Activated CD4-positive, alpha-beta T cell treated with anti-CD3 and anti-CD28 coated beads, Interleukin-2, amount 50 U/mL, for 4 hours (primary cell): ENCODE measurements around the gene TPK1.
A peak's percentile ranks its signal among the peaks of the same experiment; 100 is the strongest.
"Not testable (repeated sequence)": the region's sequence is repeated elsewhere in the genome, so short reads cannot be mapped to it uniquely, and the experiment has no call there.

Experiments
- DNase-seq, 2 experiments: peaks; one replicate each; pipeline ENCODE4 v3.0.0-alpha.2; 2020

TPK1 gene

GRCh38 chr7:144776447-144776846 is 59.4 kb downstream of the TPK1 start:
- DNase-seq = no peak

DNA sequence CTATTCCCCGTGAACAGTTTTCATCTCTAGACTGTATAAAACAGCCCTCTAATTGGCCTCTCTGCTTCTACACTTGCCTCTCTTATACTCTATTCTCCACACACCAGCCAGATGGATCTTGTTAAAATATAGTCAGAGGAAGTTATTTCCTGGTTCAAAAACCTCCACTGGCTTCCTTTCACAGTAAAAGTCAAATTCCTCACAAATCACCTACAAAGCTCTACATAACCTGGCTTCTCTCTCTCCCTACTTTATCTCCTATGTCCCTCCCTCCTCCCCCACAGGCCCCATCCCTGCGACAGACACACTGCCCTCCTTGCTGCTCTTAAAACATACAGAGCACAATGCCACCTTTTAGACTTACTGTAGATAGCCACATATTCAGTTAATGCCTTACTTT is 60.1 kb downstream of the TPK1 start:
- DNase-seq = no peak

GRCh38 chr7:144771927-144772326 is 63.9 kb downstream of the TPK1 start:
- no peak for DNase-seq

DNA sequence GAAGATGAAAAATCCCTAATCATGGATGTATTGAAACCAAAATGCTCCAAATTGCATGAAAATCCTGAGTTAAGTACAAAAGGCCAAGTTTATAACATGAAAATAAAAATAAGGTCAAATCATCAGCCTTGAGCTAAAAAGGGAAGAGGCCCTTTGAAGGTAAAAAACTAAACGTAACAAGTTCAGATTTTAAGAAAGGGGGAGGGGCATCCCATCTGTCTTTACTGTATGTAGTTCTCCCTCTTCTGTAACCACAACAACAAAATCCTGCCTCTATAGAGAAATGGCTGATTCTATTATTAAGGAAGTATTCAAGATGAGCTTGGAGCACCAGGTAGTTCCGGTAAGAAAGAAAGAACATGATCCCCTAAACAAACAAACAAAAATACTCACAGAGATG is 64.7 kb downstream of the TPK1 start:
- no peak for DNase-seq

GRCh38 chr7:144769352-144769751 is 66.5 kb downstream of the TPK1 start:
- DNase-seq = no peak

DNA sequence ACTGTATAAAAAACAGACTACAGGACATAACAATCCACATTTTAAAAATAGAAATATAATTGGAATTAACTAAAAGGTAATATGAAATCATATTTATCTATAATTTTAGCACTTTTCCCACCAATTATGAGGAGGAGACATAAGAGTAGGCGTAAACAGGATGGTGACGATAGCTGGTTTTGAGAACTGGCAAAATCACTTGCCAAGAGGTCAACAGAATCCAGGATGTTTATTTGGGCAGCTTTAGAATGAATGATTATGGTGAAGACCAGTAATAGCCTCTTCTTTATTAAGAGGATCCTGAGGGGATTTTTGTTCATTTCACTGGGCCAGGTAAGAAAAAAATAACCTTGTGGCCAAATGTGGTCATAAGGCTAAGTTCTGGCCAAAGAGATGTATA is 67.2 kb downstream of the TPK1 start:
- no peak for DNase-seq

GRCh38 chr7:144763291-144763690 is 72.6 kb downstream of the TPK1 start:
- no peak for DNase-seq

DNA sequence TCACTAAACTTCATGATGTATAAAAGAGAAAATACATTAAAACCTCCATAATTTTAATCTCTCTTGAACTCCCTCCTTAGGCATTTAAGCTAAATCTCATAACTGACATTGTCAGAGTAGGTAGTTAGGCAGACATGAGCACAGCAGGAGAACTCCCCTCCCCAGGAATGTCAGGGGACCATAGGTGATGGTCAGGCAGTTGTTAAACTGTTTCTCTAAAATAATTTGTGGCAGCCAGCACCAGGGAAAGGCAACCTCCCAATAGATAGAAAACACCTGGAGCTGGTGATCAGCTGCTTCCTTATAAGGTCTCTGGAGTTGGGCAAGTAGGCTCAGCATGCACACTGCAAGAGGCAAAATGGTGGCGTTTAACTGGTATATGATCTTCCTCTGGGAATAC is 73.0 kb downstream of the TPK1 start:
- DNase-seq = no peak

DNA sequence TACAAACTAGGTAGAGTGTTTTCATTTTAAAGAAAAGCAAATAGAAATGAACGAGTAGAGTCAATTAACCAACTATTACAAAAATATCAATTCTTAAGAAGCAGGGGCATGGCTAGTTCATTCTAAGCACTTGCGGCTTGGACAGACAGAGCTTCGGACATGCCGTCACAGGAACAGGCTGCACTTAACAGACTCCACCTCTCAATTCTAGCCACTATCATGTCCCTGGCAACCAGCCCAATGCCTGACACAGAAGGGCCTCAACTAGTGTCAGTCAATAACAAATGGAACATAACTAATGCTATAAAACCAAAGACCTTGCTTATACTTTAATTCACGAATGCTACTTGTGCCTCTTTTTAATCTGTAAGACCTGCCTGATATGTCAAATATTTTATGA is 74.4 kb downstream of the TPK1 start:
- no peak for DNase-seq

DNA sequence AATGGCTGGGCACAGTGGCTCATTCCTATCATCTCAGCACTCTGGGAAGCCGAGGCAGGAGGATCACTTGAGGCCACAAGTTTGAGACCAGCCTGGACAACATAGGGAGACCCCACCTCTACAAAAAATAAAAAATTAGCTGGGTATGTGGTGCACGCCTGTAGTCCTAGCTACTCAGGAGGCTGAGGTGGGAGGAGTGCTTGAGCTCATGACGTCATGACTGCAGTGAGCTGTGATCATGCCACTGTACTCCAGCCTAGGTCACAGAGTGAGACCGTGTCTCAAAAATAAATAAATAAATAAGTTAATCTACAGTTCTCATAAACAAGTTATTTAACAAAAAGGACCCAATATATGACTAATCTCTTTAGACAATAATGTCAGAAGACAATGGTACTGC is 76.2 kb downstream of the TPK1 start:
- DNase-seq = no peak

GRCh38 chr7:144747936-144748335 is 87.9 kb downstream of the TPK1 start:
- no peak for DNase-seq

DNA sequence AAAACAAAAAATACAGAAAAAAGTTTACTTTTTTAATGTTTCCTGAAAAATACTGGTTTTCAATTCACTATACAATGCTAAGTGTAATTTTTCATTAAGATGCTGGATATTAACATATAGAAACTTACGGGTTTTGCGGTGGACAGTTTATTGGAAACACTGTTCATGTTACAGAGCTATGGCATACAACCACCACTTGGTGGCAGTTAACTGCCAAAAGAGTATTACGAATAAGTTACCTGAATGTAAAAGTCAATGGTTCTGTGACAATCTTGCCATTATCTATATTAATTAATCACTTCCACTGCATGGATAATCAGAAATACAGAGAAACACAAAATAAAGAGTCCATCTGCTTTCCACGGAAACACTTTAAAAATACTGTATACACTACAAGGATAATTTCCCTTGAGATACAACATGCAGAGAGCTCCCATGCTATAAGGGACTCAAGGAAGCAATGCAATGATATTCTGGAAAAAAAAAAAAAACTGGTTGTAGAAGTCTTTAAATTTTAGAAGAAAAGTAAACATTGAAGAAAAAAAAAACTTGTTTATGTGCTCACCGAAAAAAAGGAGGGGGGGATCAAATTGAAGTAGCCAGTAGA is 97.0 kb downstream of the TPK1 start:
- DNase-seq = peak in 1 of 2 experiments; percentile 6

- DNase-seq = no peak
These were observed 97.7 kb downstream of the TPK1 start for GRCh38 chr7:144738146-144738545.

DNA sequence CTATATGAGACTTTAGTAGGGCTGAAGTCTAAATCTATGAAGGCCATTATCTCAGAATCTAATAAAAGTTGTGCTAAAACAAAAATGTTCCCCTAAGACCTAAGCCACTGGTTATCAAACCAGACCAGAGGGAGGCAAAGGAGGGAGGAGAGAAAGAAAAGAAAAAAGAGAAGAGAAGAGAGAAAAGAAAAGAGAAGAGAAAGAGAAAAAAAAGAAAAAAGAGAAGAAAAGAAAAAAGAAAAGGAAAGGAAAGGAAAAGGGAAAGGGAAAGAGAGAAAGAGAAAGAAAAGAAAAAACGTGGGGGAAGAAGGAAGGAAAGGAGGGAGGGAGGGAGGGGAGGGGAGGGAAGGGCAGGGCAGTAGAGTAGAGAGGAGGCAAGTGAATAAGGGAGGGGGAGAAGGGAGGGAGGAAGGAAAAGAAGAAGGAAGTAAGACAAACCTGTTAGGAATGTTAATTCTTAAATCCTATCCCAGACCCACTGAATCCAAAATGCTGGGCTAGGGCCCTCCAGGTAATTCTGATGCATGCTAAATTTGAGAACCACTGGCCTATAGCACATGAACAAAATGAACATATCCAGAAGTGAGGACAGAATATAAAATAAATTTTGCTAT is 98.9 kb downstream of the TPK1 start:
- DNase-seq = no peak

GRCh38 chr7:144735505-144736276 is 100.2 kb downstream of the TPK1 start:
- DNase-seq = no peak

- no peak for DNase-seq
These were observed 104.0 kb downstream of the TPK1 start for GRCh38 chr7:144731661-144732351.

DNA sequence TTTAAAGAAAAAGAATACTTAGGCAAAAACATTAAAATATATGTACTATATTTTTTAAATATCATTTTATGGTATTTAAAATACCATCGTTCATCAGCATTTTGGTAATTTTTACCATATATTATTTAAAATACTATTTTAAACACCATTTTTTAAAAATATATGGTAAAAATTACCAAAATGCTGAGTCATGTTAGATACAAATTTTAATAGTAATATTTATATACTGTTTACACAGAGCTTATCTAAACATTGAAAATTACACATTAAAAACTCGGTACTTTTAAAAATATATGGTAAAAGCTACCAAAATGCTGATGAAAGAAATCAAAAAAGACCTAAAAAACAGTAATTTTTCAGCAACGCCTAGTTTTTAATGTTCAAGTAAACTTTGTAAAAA is 105.6 kb downstream of the TPK1 start:
- DNase-seq = no peak

GRCh38 chr7:144729226-144729625 is 106.6 kb downstream of the TPK1 start:
- no peak for DNase-seq

DNA sequence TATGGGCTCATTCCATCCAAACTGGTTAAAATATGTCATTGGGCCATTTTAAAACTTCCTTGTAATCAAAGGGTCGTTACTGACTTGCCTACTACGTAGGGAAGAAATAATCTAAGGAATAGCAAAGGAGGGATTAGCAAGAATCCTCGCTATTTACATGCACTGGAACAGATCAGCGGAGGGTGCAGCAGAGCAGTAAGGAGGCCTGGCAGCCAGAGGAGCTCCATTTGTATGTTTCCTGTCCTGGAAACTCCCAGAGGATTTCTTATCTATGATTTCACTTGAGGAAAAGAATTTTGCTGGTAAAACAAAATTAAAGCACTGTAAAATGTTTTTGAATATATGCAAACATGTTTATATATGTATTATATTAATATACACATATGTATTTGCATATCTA is 107.3 kb downstream of the TPK1 start:
- no peak for DNase-seq

GRCh38 chr7:144726840-144727239 is 109.0 kb downstream of the TPK1 start:
- not testable (repeated sequence) for DNase-seq

GRCh38 chr7:144725070-144725469 is 110.8 kb downstream of the TPK1 start:
- no peak for DNase-seq

DNA sequence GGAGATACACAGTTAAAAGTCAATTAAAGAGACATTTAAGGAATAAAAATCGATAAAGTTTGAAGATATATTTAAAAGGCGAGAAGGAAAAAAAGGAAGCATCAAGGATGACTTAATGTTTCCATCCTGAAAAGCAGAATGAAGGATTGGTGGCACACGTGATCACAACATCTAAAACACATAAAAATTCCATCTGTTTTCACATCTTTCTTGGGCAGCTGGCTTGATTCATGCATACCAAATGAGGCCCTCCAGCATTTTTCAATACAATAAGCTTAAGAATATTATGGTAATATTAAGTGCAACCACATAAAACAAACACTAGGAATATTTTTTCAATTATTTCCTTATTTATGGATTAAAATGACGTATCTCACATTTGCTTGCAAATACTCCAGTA is 112.6 kb downstream of the TPK1 start:
- no peak for DNase-seq

GRCh38 chr7:144720710-144721109 is 115.1 kb downstream of the TPK1 start:
- DNase-seq = no peak

- DNase-seq = no peak
These were observed 115.7 kb downstream of the TPK1 start for GRCh38 chr7:144720149-144720548.
